GM12874 (cell line): ENCODE measurements around the gene SYK.

ENCODE experiments used
- TF ChIP-seq, protein P1 (sequence below): IDR thresholded peaks from 2 replicates; pipeline ENCODE4 v1.5.1; 2011; ENCODE audit warnings: low read depth, mild to moderate bottlenecking, control low read depth, low read length, moderate library complexity; ENCODE audit not compliant: insufficient read depth

Gene SYK

DNA sequence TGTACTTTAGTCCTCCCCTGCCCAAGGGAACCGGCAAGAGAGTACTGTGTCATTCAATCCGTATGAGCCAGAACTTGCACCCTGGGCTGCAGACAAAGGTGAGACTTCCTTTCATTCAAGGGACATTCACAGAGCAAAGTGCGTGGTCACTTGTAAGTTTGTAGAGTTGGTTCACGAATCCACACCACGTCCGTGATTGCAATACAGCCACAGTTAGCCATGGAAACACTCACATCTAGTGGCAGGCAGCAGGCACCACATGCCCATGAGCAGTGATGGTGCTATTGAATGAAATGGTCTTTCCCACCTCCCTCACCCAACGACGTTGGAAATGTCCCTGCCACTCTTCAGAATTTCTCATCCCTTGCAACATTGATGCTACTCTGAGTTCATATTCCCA is 72.6 kb downstream of the SYK start:
- TF ChIP-seq, protein P1, sequence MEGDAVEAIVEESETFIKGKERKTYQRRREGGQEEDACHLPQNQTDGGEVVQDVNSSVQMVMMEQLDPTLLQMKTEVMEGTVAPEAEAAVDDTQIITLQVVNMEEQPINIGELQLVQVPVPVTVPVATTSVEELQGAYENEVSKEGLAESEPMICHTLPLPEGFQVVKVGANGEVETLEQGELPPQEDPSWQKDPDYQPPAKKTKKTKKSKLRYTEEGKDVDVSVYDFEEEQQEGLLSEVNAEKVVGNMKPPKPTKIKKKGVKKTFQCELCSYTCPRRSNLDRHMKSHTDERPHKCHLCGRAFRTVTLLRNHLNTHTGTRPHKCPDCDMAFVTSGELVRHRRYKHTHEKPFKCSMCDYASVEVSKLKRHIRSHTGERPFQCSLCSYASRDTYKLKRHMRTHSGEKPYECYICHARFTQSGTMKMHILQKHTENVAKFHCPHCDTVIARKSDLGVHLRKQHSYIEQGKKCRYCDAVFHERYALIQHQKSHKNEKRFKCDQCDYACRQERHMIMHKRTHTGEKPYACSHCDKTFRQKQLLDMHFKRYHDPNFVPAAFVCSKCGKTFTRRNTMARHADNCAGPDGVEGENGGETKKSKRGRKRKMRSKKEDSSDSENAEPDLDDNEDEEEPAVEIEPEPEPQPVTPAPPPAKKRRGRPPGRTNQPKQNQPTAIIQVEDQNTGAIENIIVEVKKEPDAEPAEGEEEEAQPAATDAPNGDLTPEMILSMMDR: no peak

GRCh38 chr9:90878562-90878961 is 76.9 kb downstream of the SYK start:
- TF ChIP-seq, protein P1: no peak

DNA sequence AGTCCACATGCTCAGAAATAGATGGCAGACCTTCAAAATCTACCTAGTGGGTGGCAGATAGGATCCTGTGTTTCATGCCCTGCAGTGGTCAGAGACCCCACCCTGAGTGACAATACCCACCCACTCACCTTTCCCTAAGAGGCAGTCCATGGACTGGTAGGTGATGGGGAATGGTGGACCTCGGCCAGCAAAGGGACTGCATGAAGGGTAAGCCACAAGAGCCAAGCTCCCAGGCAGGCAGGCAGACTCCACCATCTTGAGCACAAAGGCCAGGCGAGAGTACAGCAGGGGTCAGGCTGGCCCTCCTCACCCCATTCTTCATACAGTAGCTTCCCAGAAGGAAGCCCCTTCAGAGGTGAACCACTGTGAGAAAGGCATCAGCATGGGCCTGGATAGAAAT is 78.4 kb downstream of the SYK start:
- TF ChIP-seq, protein P1: no peak

- TF ChIP-seq, protein P1: no peak
Measured at GRCh38 chr9:90880669-90881068, 79.0 kb downstream of the SYK start.

- TF ChIP-seq, protein P1: no peak
Measured at GRCh38 chr9:90881648-90882047, 80.0 kb downstream of the SYK start.

DNA sequence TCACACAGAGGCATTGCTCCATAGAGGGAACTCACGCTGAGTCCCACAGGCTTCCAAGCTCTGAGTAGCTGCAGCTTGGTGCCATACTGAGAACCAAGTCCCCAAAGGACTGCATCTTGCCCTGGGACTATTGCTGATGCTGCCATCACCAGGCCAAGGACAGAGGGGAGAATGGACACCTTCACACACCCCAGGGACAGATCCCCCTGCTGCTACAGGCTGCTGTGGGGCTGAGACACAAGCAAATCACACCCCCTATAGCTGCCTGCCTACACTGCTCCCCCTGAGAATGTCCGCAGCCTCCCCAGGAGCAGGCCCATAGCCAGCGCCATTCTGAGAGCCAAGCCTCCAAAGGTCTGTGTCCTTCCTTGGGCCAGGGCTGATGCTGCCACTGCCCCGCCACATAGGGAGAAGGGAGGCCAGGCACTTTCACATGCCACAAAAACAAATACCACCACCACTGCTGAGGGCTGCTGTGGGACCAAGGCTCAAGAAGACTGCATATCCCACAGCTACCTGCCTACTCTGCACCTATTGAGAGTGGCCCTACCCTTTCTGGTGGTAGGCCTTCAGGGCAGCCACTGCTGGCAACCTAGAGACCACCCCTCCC is 81.5 kb downstream of the SYK start:
- TF ChIP-seq, protein P1: no peak

DNA sequence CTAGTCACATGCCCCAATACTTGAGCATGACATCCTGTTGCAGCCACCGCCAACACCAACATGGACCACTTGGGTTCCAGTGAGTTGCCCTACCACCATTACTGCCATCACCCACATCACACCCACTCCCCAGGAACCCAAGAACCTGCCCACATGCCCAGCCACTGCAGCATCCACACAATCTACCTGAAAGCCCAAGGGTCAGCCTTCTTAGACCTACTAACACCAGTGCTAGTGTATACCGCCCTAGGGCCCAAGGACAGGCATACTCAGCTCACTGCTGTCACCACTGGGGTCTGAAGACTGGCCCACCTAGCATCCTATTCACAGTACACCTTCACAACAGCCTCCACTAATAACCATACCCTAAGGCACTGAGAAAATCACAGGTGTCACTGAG is 82.0 kb downstream of the SYK start:
- TF ChIP-seq, protein P1: no peak

- TF ChIP-seq, protein P1: no peak
Measured at GRCh38 chr9:90884178-90884577, 82.6 kb downstream of the SYK start.
